Measurements from ENCODE around the gene UCK2.
"Not testable (repeated sequence)": the region's sequence is repeated elsewhere in the genome, so short reads cannot be mapped to it uniquely, and the experiment has no call there.

The UCK2 gene

DNA sequence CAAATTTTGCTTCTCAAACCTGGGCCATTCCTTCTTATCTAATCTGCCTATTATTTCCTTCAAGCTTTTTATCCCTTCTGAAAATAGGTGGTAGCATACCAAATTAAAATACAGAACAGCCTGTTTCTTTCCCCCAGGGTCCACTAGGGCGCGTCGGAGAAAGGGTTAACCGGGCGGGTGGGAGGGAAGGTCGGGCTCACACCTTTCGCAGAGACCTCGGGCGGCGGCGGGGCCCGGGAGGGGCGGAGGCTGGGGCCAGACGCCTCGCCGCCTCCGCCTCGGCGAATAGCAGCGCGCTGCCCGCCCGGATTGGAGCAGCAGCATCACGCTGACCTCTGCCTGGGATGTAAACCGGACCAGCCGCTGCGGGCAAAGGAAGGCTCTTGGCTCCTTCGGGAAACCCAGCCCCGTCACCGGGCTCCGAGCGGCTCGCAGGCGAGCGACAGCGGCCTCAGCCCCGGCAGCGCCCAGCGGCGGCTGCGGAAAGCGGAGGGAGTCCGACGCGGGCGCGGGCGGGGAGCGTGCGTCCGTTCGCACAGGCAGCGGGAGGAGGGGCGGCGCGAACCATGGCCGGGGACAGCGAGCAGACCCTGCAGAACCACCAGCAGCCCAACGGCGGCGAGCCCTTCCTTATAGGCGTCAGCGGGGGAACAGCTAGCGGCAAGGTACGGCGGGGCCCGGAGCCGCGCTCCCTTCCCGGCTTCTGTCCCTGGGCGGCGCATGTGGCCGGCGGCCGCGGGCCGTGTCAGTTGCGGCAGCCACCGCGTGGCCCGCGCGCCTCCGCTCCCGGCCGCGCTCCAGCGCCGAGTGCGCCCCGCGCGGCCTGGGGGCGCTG lies at the start of gene UCK2:
TSS of gene UCK2 (plus strand) at position 347 of the 835 bp plus-strand sequence. CDS start at position 567, 220 bp downstream.
- in situ Hi-C loops (cut with HindIII; ENCODE audit: low sequenced_read_pairs): no loop called here

- in situ Hi-C loops (cut with HindIII; ENCODE audit: low sequenced_read_pairs): not testable (repeated sequence)
Observed at GRCh38 chr1:165778197-165778596, 49.2 kb upstream of the UCK2 start.

- in situ Hi-C loops (cut with HindIII; ENCODE audit: low sequenced_read_pairs): not testable (repeated sequence)
Observed at GRCh38 chr1:165783519-165783918, 43.9 kb upstream of the UCK2 start.

- in situ Hi-C loops (cut with HindIII; ENCODE audit: low sequenced_read_pairs): no loop called here
Observed at GRCh38 chr1:165787741-165788140, 39.7 kb upstream of the UCK2 start.

- in situ Hi-C loops (cut with HindIII; ENCODE audit: low sequenced_read_pairs): no loop called here
Observed at GRCh38 chr1:165793951-165794350, 33.5 kb upstream of the UCK2 start.

GRCh38 chr1:165795894-165796293 lies 31.5 kb upstream of the UCK2 start:
- in situ Hi-C loops (cut with HindIII; ENCODE audit: low sequenced_read_pairs): no loop called here

DNA sequence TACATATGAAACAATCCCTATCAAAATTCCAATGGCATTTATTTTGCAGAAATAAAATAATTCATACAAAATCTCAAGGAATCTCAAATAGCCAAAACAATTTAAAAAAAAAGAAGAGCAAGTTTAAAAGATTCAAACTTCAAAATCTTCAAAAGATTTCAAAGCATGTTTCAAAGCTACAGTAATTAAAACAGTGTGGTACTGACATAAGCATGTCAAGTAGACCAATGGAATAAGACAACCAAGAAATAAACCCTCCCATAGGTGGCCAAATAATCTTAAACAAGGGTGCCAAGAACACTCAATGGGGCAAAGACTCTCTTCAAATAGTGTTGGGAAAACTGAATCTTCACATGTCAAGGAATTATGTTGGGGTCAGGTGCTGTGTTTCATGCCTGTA lies 28.0 kb upstream of the UCK2 start:
- in situ Hi-C loops (cut with HindIII; ENCODE audit: low sequenced_read_pairs): no loop called here

- in situ Hi-C loops (cut with HindIII; ENCODE audit: low sequenced_read_pairs): not testable (repeated sequence)
Observed at GRCh38 chr1:165804513-165804912, 22.9 kb upstream of the UCK2 start.

DNA sequence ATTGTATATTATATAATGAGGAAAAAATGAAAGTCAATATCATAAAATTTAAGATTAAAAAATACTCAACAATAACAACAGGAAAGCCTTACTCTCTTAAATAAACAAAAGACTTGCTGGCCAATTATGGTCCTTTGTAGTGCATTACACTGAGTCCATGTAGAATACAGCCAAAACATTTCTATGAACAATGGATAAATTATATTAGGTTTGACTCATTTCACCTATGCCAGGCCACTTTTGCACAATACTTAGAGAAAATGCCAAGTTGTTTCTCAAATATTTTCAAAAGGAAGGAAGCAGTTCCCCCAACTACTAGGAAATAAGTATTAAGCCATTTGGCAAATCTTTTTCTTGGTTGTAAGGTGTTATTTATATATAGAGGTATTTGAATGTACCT lies 19.8 kb upstream of the UCK2 start:
- in situ Hi-C loops (cut with HindIII; ENCODE audit: low sequenced_read_pairs): no loop called here

GRCh38 chr1:165815725-165816124 lies 11.7 kb upstream of the UCK2 start:
- in situ Hi-C loops (cut with HindIII; ENCODE audit: low sequenced_read_pairs): no loop called here

DNA sequence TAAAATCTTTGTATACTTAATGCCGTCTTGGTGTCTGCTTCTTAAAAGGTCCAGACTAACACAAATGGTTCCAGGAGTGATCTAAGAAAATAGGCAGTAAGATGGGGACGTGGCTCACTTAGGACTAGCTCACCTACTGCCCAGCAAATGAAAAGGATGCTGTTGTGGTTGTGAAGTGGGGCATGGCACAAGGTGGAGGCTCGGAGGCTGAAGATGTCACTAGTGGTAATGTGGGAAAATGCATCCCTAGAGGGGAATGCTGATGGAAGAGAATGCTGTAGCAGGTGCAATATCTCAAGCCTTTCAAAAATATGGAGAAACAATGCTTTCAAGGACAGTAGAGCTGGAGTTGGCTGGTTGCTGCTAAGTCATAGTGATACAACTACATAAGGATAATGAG lies 11.3 kb upstream of the UCK2 start:
- in situ Hi-C loops (cut with HindIII; ENCODE audit: low sequenced_read_pairs): no loop called here

- in situ Hi-C loops (cut with HindIII; ENCODE audit: low sequenced_read_pairs): no loop called here
Observed at GRCh38 chr1:165816826-165817497, 10.5 kb upstream of the UCK2 start.

- in situ Hi-C loops (cut with HindIII; ENCODE audit: low sequenced_read_pairs): no loop called here
Observed at GRCh38 chr1:165823552-165824268, 3.7 kb upstream of the UCK2 start.

DNA sequence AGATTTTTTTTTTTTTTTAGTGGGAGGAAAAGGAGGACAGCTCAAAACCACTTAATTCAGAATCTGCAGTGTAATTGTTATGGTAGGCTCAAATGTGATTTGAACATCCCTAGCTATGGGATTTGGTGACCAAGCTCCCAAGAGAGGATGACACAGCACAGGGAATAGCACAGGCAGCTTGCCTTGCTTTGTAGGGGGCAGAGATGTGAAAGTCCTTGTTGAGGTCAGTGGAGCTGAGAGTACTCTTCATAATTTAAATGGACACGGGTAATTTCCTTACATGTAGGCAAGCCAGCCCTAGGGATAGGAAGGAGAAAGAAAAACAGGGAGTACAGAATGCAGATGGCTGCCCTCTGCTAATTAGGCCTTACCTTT lies 3.2 kb upstream of the UCK2 start:
- in situ Hi-C loops (cut with HindIII; ENCODE audit: low sequenced_read_pairs): no loop called here

- in situ Hi-C loops (cut with HindIII; ENCODE audit: low sequenced_read_pairs): no loop called here
Observed at GRCh38 chr1:165826565-165827267, 698 bp upstream of the UCK2 start.

- in situ Hi-C loops (cut with HindIII; ENCODE audit: low sequenced_read_pairs): no loop called here
Observed at GRCh38 chr1:165828103-165828668, 772 bp downstream of the UCK2 start.

GRCh38 chr1:165828669-165829329 lies 1.4 kb downstream of the UCK2 start:
- in situ Hi-C loops (cut with HindIII; ENCODE audit: low sequenced_read_pairs): no loop called here

DNA sequence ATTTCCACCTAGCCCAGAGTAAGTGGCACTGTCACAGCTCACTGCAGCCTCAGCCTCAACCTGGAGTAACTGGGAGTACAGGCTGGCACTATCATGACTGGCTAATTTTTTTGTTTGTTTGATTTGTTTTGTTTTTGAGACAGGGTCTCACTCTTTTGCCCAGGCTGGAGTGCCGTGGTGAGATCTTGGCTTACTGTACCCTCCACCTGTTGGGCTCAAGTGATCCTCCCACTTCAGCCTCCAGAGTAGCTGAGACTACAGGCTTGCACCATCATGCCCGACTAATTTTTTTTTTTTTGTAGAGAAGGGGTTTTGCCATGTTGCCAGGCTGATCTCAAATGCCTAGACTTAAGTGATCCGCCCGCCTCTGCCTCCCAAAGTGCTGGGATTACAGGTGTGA lies 2.5 kb downstream of the UCK2 start:
- in situ Hi-C loops (cut with HindIII; ENCODE audit: low sequenced_read_pairs): no loop called here

DNA sequence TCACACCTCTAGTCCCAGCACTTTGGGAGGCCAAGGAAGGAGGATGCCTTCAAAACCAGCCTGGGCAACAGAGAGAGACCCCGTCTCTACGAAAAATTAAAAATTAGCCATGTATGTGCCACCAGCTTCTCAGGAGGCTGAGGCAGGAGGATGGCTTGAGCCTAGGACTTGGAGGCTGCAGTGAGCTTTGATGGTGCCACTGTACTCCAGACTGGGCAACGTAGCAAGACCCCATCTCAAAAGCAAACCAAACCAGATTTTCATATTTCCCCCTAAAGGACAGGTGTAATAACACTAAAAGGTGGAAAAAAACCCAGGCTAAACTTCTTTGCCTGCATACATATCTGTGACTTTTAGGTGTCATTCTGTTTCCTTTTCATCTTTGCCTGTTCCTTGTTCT lies 3.7 kb downstream of the UCK2 start:
- in situ Hi-C loops (cut with HindIII; ENCODE audit: low sequenced_read_pairs): no loop called here

DNA sequence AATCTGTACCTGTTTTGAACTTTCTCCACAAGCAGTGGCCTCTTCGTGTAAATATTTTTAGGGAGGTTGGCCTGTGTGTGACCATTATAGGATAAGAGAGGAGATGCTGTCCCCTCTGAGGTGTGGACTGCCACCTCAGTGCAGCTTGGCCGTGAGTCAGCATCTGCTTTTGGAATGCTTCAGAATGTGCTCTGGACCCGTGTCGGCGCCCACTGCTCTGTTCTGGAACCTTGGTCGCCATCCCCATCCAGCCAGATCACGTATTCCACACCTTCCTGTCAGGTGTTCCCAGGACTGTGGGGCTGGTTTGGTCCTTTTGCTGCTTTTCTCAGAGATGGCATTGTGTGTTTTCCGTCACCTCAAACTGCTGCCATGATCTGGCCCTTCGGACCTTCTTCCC lies 5.5 kb downstream of the UCK2 start:
- in situ Hi-C loops (cut with HindIII; ENCODE audit: low sequenced_read_pairs): no loop called here

Measured in DLD1 (cell line).